Astrocyte (in vitro differentiated cells and primary cell): ENCODE data around the gene SLC25A13. TPM values are rescaled to one million over a fixed set of nuclear protein-coding genes. Genes with fewer than 3 reads are reported as not detected.

Experiments used
- DNase-seq: peaks from one replicate; pipeline ENCODE4 v3.0.0-alpha.2; 2010; ENCODE audit warnings: low read depth
- FAIRE-seq: peaks from 2 replicates; lab custom pipeline; 2011; peaks lifted over from hg19 to GRCh38; lab: Jason Lieb, UNC
- H2AFZ ChIP-seq: 2 replicates; pipeline ENCODE4 v1.6.0; 2012; ENCODE audit warnings: low read depth, low read length, inconsistent platforms
- H3K27ac ChIP-seq: 2 replicates; pipeline ENCODE4 v1.5.1; 2011; ENCODE audit warnings: low read depth, low read length, inconsistent platforms
- H3K27me3 ChIP-seq: 2 replicates; pipeline ENCODE4 v1.6.0; 2011; ENCODE audit warnings: low read length, inconsistent platforms; ENCODE audit not compliant: insufficient read depth
- H3K36me3 ChIP-seq: 2 replicates; pipeline ENCODE4 v1.5.1; 2011; ENCODE audit warnings: low read length, inconsistent platforms; ENCODE audit not compliant: insufficient read depth
- H3K4me1 ChIP-seq: 2 replicates; pipeline ENCODE4 v1.5.1; 2011; ENCODE audit warnings: low read length, inconsistent platforms; ENCODE audit not compliant: insufficient read depth
- H3K4me2 ChIP-seq: 2 replicates; pipeline ENCODE4 v1.6.0; 2012; ENCODE audit warnings: low read length, inconsistent platforms
- H3K4me3 ChIP-seq: 2 replicates; pipeline ENCODE4 v1.5.1; 2011; ENCODE audit warnings: low read depth, mild to moderate bottlenecking, low read length, inconsistent platforms; ENCODE audit not compliant: insufficient read depth
- H3K79me2 ChIP-seq: 2 replicates; pipeline ENCODE4 v1.6.0; 2012; ENCODE audit warnings: mild to moderate bottlenecking, low read length, inconsistent platforms; ENCODE audit not compliant: insufficient read depth
- H3K9ac ChIP-seq: 2 replicates; pipeline ENCODE4 v1.6.0; 2012; ENCODE audit warnings: mild to moderate bottlenecking, low read length, inconsistent platforms
- H3K9me3 ChIP-seq: 2 replicates; pipeline ENCODE4 v1.5.1; 2012; ENCODE audit warnings: low read depth, mild to moderate bottlenecking, low read length, inconsistent platforms; ENCODE audit not compliant: insufficient read depth
- H4K20me1 ChIP-seq: 2 replicates; pipeline ENCODE4 v1.6.0; 2012; ENCODE audit warnings: low read length, inconsistent platforms; ENCODE audit not compliant: insufficient read depth
- H3K27ac Mint-ChIP-seq: one replicate; pipeline ENCODE4 v1.8.0; 2021; ENCODE audit warnings: mild to moderate bottlenecking, mixed read lengths; ENCODE audit not compliant: unreplicated experiment
- H3K27me3 Mint-ChIP-seq: one replicate; pipeline ENCODE4 v1.8.0; 2021; ENCODE audit warnings: low read depth, mixed read lengths; ENCODE audit not compliant: unreplicated experiment
- H3K36me3 Mint-ChIP-seq: one replicate; pipeline ENCODE4 v1.8.0; 2021; ENCODE audit warnings: low read depth, mixed read lengths; ENCODE audit not compliant: unreplicated experiment
- H3K4me1 Mint-ChIP-seq: one replicate; pipeline ENCODE4 v1.8.0; 2021; ENCODE audit warnings: low read depth, mixed read lengths; ENCODE audit not compliant: unreplicated experiment
- H3K4me3 Mint-ChIP-seq: one replicate; pipeline ENCODE4 v1.8.0; 2021; ENCODE audit warnings: mild to moderate bottlenecking, moderate library complexity, mixed read lengths; ENCODE audit not compliant: unreplicated experiment
- H3K9me3 Mint-ChIP-seq: one replicate; pipeline ENCODE4 v1.8.0; 2021; ENCODE audit warnings: mild to moderate bottlenecking, mixed read lengths; ENCODE audit not compliant: unreplicated experiment
- CTCF ChIP-seq: IDR thresholded peaks from 2 replicates; pipeline ENCODE4 v1.5.1; 2011; ENCODE audit warnings: low read depth, mild to moderate bottlenecking, inconsistent platforms, low read length, moderate library complexity; ENCODE audit not compliant: insufficient read depth
- EZH2 ChIP-seq: IDR thresholded peaks from 2 replicates; pipeline ENCODE4 v1.6.1; 2012; ENCODE audit warnings: mild to moderate bottlenecking, low read length, inconsistent platforms; ENCODE audit not compliant: insufficient read depth
- total RNA-seq: library from RNA; stranded (reverse); gene quantifications from 2 replicates; pipeline ENCODE4 v1.2.1, GENCODE V29; 2021

SLC25A13 gene
- total RNA-seq, 1 donor from 2014 or later = 58.1 TPM

- peaks cover 2% of the 10 kb centered on the region for H3K4me1 Mint-ChIP-seq
- no peak overlapping the region for H3K27ac Mint-ChIP-seq
These were observed 55.9 kb downstream of the SLC25A13 start for GRCh38 chr7:96266015-96266414.

DNA sequence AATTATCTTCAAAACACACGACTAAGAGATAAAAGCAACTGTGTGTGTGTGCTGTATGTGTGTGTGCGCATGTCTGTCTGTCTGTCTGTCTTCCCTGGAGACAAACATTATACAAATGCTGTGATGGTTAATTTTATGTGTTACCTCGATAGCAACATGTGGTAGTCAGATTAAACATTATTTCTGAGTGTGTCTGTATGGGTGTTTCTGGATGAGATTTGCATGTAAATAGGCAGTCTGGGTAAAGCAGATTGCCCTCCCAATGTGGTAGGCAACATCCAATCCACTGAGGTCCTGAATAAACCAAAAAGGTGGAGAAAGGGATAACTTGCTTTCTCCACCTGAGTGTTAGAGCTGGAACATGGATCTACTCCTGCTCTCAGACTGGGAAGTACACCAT is 67.9 kb downstream of the SLC25A13 start:
- Mint-ChIP-seq H3K4me1 (peaks cover 12% of the 10 kb centered on the region), H3K27me3 (no peaks in the 10 kb centered on the region), H3K36me3 (peaks cover 16% of the 10 kb centered on the region), H3K9me3 (peaks cover 10% of the 10 kb centered on the region), H3K4me3 (no peak overlapping the region), H3K27ac (no peak overlapping the region)
- Histone ChIP-seq H4K20me1 (no peaks in the 10 kb centered on the region), H3K9ac (no peak overlapping the region), H3K9me3 (no peaks in the 10 kb centered on the region), H3K4me1 (no peaks in the 10 kb centered on the region), H3K27ac (no peak overlapping the region), H2AFZ (no peak overlapping the region), H3K79me2 (no peaks in the 10 kb centered on the region), H3K4me3 (no peak overlapping the region), H3K36me3 (no peaks in the 10 kb centered on the region), H3K27me3 (no peaks in the 10 kb centered on the region), H3K4me2 (no peak overlapping the region)
- FAIRE-seq (no peak), DNase-seq (no peak)
- TF ChIP-seq CTCF (no peak), EZH2 (no peak)

More at GRCh38 chr7:96266015-96266414, 55.9 kb downstream of the SLC25A13 start:
- Histone ChIP-seq H3K27ac (no peak overlapping the region), H3K4me2 (no peak overlapping the region), H2AFZ (no peak overlapping the region), H3K27me3 (no peaks in the 10 kb centered on the region), H3K36me3 (no peaks in the 10 kb centered on the region), H3K9ac (no peak overlapping the region), H3K4me1 (no peaks in the 10 kb centered on the region), H4K20me1 (no peaks in the 10 kb centered on the region), H3K79me2 (no peaks in the 10 kb centered on the region), H3K4me3 (no peak overlapping the region), H3K9me3 (no peaks in the 10 kb centered on the region)
- TF ChIP-seq CTCF (no peak), EZH2 (no peak)
- no peak overlapping the region for H3K4me3 Mint-ChIP-seq
- no peaks in the 10 kb centered on the region for H3K27me3 Mint-ChIP-seq
- FAIRE-seq (no peak), DNase-seq (no peak)
- H3K9me3 Mint-ChIP-seq = peaks cover 3% of the 10 kb centered on the region
- peaks cover 8% of the 10 kb centered on the region for H3K36me3 Mint-ChIP-seq

DNA sequence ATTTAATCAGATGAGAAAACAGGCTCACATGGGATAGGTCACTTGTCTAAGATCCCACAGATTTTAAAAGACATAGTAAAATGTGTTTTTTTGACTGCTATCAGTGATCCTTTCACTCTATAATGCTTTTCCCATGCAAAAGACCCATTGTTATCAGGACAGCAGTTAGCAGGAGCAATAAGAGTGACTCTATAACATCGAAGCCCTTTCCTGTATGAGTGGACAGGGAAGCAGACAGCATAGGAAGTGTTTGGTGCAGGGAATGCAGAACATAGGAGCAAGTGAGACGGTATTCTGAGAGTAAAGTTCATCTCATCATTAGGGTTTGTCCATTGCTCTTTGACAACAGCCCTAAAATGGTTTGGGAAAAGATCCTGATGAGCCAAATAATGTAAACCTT is 68.5 kb downstream of the SLC25A13 start:
- no peak overlapping the region for H3K4me3 Mint-ChIP-seq
- no peak for DNase-seq

More for the DNA sequence above, 68.5 kb downstream of the SLC25A13 start:
- Histone ChIP-seq H3K4me3 (no peak overlapping the region), H4K20me1 (no peaks in the 10 kb centered on the region), H3K4me1 (no peaks in the 10 kb centered on the region), H3K36me3 (no peaks in the 10 kb centered on the region), H3K27me3 (no peaks in the 10 kb centered on the region), H3K27ac (no peak overlapping the region), H3K79me2 (no peaks in the 10 kb centered on the region), H3K4me2 (no peak overlapping the region), H3K9ac (no peak overlapping the region), H2AFZ (no peak overlapping the region), H3K9me3 (no peaks in the 10 kb centered on the region)
- no peak for TF ChIP-seq CTCF
- no peak for TF ChIP-seq EZH2
- peaks cover 15% of the 10 kb centered on the region for H3K36me3 Mint-ChIP-seq
- H3K4me1 Mint-ChIP-seq = peaks cover 12% of the 10 kb centered on the region
- no peaks in the 10 kb centered on the region for H3K27me3 Mint-ChIP-seq
- peaks cover 10% of the 10 kb centered on the region for H3K9me3 Mint-ChIP-seq
- H3K27ac Mint-ChIP-seq = no peak overlapping the region
- no peak for FAIRE-seq
